ENCODE measurements around the gene KNSTRN.
A peak's percentile ranks its signal among the peaks of the same experiment; 100 is the strongest.

Gene KNSTRN

DNA sequence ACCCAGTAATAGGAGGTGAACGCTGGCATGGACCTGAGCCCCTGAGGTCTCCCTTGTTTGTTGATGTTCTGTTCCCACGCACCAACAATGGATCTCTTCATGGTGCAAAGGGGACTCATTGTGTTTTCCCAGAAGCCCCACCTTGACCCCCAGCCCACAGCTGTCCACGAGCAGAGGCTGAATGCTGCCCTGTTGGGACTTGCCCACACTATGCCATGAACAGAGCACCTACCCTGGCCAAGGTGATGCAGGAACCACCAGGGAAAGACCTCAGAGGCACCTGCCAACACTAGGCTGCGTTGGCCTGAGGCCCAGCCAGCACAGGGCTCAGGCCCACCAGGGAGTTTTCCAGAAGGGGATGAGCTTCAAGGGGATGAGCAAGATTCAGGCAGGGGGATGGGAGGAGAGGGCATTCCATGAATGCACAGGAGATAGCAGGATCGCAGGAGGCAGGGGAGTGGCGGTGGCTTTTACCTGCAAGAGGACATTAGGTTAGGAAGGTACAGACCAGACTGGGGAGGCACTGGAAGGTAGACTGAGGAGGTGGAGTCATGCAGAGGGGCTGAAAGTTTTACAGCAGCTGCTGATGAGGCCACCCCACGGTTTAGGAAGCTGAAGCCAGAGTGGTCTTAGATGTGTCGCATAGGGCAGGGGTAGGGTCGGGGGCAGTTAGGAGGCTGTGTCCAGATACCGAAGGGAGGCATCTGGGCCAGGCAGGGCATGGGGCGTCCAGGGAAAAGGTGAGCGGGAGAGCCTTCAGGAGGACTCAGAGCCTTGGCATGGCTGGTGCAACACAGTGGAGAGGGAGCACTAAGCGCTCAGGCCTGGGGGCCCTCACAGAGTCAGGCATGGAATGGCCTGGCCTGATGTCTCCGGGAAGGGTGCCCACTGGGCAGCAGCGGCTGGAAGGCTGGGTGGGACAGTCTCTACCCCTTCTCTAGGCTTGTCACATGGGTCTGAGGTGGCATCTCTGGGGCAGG, 35.7 kb upstream of the KNSTRN start:
- DNase-seq, result no peak

DNA sequence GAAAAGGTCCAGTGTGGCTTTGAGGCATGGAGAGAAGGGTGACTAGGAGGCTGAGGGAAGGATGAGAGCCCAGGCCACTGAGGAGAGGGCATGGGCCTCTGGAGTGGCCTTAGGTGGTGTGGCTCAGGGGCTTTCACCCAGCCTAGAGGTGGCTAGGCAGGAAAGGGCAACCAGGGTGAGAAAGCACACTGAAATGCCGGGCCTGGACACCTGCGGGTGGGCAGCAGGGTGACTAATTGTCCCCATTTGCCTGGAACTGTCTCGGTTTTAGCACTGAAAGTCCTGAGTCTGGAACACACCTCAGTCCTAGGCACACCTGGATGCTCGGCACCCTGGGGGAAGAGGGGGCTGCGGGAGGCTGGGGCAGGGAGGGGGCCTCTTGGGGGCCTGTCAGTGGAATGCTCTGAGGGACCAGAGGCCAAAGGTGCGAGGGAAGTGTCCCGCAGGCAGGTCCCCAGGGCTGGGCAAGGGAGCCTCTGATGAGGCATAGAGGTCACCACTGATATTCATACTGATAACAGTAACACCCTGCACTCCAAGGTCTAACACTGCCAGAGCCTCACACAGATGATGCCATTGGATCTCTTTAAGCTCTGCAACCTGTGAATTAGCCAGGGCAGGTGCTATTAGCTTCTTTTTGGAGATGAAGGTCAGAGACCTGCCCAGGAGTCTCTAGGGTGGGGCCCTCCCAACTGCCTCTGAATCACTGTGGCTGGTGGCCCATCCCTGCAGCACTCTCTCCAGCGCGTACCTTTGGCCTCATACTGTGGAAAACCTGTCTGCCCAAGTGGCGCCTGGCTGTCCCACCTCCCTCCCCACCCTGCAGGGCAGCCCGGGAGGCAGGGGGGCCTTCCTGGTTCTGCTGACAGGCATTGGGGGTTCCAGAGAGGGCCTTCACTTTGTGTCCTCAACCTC, 34.7 kb upstream of the KNSTRN start:
- no peak for DNase-seq

DNA sequence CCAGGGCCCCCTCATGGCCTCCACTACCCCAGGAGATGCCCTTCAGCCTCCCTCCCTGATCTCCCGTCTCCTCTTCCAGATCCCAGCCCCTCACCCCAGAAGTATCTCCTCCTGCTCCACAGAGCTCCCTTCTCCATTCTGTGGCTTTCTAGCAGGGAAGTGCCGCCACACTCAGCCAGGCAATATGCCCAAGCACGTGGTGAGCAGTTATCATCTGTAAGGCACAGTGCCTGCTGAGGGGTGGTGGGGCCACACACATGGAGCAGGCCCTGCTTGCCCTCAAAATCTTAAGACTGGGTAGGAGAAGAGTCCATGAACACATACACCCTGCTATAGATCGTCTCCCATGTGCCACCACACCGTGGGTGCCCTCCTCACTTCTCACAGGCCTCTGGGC, 34.0 kb upstream of the KNSTRN start:
- DNase-seq, result no peak

DNA sequence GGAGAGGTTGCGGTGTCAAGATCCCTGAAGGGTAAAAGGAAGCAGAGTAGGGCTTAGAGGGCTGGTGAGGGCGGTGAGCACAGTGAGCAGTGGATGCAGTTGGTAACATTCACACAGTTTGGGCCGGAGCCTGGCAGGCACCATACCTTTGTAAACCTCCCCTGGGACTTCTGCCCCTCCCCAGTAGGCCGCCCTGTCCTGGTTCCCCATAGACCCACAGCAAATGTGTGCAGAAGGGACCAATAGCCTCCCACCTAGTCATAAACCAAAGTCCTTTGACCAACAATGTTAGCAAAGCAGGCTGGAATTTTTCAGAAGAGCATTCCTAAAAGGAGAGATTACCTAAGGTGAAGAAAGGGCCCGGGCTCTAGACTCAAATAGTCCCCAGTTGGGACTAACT, 33.4 kb upstream of the KNSTRN start:
- no peak for DNase-seq

DNA sequence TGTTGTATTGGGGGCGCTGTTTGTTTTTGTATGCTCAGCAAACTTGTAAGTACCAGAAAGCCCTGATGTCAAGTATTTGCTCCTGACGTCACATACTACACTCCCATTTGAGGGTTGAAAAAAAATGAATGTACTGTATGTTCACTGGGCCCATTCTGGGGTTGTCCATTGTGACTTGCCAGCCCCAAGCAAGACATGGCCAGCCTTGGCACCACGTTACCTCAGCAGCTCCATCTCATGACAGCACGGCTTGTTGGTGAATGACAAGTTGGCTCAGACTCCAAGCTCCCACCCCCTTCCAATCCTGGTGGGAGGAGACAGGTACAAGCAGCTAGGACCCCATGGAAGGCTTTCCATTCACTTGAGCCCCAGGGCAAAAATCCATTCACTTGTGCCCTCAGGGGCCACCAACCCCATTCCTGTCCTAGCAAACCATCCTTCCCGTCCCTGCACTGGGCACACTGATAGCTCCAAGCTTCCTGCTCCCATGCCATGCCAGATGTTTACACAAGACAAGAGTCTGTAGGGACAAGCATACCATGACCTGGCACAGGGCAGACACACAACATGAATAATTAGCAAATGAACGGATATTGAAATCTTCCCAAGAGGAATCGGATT, 30.1 kb upstream of the KNSTRN start:
- DNase-seq, result no peak

DNA sequence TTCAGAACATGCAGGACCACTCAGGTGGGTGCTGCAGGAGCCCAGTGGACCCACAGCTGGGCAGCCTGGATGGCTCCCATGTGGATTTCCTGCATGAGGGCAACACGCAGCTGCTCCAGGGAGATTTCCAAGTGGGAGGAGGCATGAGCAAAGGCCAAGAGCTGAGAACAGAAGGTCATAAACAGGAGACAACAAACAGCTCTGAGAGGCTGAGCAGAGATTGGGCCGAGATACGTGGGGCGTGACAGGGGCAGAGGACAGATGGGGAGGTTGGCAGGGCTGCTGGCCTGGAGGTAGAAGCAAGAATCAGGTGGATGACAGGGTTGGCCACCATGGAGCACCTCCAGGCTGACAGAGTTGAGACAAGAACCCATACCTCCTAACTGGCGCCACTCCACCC, 28.8 kb upstream of the KNSTRN start:
- DNase-seq, result no peak

DNA sequence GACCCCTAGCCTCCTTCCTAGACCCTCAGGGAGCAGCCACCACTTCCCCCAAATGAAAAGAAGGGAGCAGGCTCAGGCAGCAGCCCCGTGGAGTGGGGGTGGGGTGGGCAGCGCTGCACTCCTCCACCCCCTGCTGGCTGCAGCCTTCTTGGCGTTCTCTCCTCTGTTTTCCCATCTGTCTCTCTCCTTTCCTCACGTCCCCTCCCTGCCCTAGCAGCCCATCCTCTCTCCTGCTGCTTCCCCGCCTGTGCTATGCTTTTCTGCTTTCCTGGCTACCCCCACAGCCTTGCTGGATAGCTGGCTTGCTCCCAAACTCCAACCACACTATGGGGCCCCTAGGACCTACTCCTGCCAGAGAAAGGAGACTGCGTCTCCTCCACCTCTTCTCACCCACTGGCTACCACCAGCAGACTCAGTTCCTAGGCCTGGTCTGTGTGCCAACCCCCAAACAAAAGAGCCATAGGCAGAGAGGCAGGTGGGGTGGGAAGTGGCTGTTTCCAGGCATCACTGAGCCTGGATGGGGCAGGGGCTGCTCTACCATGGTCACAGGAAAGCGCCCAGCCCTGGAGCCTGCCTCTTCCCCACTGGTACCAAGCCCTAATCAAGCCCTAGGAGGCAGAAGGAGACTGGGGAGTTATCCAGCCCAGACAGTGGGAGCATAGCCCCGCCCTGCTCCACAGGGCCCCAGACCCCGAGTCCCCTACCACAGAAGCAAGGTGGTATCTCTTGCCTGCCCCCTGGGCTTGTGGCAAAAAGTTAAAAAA, 27.9 kb upstream of the KNSTRN start:
- DNase-seq, result no peak

DNA sequence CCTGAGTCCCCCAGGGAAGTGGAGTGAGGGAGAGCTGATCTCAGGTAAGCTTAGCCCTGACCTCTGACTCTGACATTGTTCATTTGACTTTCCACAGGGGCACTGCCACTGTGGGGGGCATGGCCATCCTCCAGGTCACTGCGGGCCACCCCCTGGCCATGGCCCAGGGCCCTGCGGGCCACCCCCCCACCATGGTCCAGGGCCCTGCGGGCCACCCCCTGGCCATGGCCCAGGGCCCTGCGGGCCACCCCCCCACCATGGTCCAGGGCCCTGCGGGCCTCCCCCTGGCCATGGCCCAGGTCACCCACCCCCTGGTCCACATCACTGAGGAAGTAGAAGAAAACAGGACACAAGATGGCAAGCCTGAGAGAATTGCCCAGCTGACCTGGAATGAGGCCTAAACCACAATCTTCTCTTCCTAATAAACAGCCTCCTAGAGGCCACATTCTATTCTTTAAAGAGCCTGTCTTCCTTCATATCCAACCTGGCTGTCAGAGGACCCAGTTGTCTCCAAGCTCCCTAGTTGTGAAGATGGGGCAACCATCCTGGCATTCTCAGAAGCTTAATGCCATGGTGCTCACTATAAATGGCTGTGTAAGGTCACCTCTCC, 26.4 kb upstream of the KNSTRN start:
- DNase-seq, result no peak

DNA sequence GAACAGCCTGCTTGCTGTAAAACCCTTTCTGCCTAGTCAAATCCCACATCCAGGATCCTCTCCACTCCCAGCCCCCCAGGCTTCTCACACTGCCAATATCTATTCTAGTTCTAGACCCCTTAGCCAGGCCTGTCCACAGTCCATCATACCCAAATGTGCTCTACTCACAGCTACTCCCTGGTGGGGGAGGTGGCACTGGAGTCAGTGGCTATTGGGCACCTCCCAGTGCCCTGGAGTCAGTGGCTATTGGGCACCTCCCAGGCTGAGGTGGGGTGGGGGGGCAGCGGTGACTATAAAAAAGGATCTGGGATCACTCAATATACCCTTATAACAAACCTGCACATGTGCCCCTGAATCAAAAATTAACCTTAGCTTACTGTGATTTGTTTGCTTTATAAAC, 25.3 kb upstream of the KNSTRN start:
- no peak for DNase-seq

DNA sequence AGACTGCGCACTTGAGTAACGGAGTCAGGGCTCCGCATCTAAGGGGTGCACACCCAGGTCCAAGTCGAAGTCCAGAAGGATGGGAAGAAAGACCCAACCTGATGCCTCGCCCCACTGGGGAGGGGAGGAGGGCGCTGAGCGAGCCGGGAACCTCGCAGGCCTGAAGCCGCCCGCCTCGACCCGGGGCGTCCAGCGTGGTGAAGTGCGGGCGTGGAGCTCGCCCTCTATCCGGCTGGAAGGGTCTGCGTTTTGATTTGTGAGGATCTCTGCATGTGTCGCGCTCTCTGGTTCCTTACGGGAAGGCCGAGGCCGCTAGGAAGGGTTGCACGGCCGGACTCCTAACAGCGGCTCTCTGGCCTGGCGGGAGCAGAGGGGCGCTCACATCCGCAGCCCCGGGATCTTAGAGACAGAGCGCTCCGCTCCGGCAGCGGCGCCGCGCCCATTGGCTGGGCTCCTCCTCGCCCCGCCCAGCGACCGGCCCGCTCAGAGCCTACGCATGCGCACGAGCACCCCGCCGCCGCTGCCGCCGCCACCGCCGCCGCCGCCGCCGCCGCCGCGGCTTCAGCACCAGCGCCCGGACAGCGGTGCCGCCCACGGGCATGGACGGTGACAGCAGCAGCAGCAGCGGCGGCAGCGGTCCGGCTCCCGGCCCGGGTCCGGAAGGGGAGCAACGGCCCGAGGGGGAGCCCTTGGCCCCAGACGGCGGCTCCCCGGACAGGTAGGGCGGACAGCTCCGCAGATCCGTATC, 24.6 kb upstream of the KNSTRN start, which contains the start of gene DISP2:
TSS of gene DISP2 (plus strand) at position 497 of the 748 bp plus-strand sequence. CDS start at position 600, 103 bp downstream.
- DNase-seq, result peak; percentile 92

DNA sequence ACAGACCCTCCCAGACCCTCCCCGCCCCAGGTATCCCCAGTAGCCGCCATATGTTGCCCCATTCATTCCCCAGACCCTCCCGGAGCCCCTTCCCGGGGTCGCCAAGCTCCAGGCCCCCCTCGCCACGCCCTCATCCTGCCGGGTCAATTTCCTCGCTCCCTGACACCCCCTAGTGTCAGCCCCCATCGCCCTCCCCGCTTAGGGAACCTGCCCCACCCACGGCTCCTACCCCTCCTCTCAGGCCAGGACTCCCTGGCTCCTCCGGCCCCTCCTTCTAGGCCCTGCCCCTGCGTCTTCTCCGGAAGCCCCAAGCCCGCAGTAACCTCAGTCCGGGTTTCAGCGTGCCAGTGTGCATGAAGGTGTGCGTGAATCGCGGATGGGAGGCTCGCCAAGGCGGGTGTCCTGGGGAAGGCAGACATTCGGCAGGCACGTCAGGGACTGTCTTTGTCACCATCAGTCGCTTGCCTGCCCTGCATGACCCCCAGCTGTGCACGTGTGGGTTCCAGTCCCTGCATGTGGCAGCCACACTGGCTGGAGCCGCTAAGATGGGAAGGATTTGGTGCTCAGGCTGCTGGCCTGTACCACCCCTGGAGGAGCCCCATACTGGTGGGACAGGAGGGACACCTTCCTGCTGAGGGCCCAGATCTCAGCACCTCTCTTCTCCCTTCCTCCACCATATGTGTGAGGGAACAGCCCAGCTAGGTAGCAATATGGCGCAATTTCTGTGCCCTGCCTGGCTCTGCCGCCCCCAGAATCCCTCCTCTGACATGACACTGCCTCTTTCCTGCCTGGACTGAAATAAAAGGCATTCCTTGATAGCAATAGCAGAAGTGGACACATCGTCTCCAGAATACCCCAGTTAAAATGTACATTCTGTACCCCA, 23.8 kb upstream of the KNSTRN start:
- peak; percentile 29 for DNase-seq

DNA sequence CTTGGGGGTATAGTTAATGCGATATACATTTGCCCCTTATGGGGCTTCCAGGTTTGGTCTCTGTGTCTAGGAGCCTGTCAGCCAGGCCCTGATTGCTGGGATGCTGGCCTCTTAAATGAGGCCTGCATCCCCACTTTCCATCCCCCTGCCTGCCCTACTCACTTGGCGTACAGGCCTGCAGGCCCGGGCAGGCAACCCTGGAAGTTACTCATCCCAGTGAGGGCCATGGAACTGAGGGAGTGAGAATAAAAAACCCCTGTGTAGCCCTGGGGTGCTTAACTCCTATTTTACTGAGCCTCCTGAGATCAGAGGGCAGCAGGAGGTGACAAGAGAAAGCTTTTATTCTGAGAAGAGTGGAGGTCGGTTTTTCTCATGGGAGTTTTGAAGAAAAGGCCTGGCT, 22.5 kb upstream of the KNSTRN start:
- no peak for DNase-seq

DNA sequence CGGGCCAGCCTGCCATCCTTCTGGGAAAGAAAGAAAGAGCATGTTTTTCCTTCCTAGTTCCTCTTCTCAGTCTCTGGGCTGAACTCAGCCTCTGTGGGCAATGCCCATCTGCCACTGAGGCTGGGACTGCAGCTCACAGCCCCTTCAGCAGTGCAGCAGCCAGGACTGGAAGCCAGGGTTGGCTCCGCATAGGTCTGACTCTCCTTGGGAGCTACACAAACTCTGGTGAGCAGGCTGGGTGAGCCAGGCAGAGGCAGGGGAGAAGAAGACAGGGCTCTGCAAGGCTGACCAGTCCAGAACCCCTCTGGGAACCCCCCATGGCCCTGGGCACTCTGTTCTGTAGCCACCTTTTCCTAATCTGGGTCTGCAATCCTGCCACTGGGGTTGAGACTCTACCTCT, 20.9 kb upstream of the KNSTRN start:
- no peak for DNase-seq

DNA sequence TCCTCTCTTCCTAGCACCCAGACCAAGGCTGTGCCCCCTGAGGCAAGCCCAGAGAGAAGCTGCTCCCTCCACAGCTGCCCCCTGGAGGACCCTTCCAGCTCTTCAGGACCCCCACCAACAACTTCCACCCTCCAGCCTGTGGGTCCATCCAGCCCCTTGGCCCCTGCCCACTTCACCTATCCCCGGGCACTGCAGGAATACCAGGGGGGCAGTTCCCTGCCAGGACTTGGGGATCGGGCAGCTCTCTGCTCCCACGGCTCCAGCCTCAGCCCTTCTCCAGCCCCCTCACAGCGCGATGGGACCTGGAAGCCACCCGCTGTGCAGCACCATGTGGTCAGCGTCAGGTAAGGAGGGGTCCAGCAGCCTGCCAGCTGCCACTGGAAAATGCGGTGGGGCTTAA, 18.9 kb upstream of the KNSTRN start:
- no peak for DNase-seq

DNA sequence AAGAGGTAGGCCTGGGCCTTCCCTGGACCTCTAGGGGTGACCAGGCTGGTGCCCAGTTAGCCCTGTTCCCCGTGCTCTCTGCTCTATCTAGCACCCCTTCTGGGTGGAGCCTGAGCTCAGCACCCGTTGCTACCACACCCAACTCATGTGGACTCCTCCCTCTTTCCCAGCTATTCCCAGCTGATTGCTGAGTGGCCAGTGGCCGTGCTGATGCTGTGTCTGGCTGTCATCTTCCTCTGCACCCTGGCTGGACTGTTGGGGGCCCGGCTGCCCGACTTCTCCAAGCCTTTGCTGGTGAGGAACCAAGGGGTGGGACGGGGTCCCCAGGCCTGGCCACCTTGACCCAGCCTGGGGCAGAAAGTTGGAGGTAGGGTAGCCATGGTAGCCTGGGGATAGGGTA, 18.3 kb upstream of the KNSTRN start:
- no peak for DNase-seq

DNA sequence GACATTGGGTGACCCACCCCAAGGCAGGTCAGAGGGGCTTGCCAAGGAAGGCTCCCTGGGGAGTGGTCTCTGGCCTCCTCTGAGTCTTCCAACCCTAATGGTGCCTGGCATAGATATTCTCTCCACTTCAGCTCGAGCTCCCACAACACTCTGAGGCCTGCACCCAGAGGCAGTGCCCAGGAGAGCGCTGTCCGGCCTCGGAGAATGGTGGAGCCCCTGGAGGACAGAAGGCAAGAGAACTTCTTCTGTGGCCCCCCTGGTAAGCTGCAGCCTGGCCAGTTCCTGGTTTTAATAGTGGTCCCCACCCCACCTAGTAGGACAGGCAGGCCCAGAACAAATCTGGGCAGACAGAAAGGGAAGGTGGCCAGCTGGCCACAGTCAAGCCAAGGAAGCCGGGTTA, 17.5 kb upstream of the KNSTRN start:
- no peak for DNase-seq

DNA sequence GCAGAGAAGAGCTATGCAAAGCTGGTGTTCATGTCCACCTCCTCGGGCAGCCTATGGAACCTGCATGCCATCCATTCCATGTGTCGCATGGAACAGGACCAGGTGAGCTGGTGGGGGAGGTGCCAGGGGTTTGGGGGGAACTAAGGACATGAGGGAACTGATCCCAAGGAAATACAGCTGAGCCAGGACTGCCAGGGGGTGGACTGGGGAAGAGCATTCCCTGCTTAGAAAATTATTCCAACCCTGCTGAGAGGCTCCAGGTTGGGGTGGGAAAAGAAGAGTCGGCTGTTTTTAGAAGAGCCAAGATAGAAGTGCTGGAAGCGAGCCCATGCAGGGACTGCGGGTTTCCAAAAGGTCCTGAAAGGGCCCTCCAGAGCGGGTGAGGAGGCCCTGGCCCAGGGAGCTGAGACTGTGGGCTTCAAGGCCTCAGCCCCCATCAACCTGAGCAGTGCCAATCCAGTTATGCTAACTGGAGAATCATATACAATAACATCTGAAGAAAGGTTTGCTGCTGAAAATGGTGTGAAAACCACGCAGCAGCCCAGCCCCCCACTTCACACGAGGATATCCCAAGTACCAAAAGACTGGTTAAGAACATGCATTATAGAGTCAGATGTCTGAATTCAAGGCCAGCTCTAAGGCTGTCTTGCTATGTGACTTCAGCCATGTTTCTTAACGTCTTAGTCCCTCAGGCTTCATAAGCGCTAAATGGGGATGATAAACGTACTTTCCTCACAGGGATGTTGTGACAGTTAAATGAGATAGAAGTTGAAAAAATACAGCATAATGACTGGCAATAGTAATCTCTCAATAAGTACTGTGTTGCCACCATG, 16.7 kb upstream of the KNSTRN start:
- DNase-seq, result no peak

DNA sequence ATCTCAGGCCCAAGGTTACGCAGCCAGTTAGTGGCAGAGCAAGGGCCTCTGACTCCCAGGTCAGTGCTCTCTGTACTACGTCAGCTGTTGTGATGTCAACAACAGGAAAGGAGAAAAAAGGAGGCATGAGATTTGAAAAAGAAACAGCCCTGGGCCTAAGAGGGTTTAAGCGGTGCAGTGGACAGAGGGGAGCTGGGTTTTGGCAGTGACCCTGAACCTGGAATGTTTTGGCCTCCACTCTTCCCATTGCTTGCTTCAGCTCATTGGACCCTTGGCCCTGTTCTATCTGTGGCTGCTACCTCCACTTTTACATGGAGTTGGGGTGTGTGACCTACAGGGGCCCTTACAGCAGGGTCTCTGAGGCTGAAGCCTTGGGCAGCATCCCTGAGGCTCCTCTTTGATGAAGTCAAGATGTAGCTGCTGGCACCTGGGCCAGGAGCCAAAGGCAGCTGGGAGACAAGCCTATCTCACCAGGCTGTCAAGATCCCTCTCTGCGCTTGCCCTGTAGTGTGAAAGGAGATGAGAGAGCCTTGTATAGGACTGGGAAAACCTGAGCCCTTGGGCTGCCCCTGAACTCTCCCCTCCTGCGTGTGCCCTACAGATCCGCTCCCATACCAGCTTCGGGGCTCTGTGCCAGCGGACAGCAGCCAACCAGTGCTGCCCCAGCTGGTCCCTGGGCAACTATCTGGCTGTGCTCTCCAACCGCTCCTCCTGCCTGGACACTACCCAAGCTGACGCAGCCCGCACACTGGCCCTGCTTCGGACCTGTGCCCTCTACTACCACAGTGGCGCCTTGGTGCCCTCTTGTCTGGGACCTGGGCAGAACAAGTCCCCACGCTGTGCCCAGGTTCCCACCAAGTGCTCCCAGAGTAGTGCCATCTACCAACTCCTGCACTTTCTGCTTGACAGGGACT, 15.8 kb upstream of the KNSTRN start:
- no peak for DNase-seq
